GM12892 (cell line): Measurements from ENCODE around the gene SLCO1A2.

Source experiments
- POLR2A ChIP-seq: IDR thresholded peaks from 2 replicates; pipeline ENCODE4 v1.6.1; 2011; ENCODE audit warnings: low read depth, low read length, control low read depth
- POLR2AphosphoS5 ChIP-seq: IDR thresholded peaks from 2 replicates; pipeline ENCODE4 v1.6.1; 2011; ENCODE audit warnings: low read depth, low read length, control low read depth
- TAF1 ChIP-seq: IDR thresholded peaks from 2 replicates; pipeline ENCODE4 v1.6.1; 2011; ENCODE audit warnings: low read depth, mild to moderate bottlenecking, control low read depth, low read length, borderline replicate concordance

- TF ChIP-seq POLR2A = no peak
- no peak for TF ChIP-seq TAF1
- TF ChIP-seq POLR2AphosphoS5 = no peak
Measured at GRCh38 chr12:21248679-21249078, 86.0 kb downstream of the SLCO1A2 start.
